Mammary epithelial cell (primary cell): ENCODE measurements around the gene RGS17.

Source experiments
- EZH2 ChIP-seq: IDR thresholded peaks from 2 replicates; pipeline ENCODE4 v1.6.1; 2012; ENCODE audit warnings: low read length, inconsistent platforms, borderline replicate concordance
- TF ChIP-seq, protein P1 (sequence below), 2 donors: IDR thresholded peaks in 1 of 2; conservative IDR thresholded peaks in 1 of 2; 2 replicates each; pipeline ENCODE4 v1.5.1; 2011 to 2012; ENCODE audit warnings: inconsistent platforms in 2 of 2, low read length in 2 of 2, mild to moderate bottlenecking in 2 of 2, control low read depth in 1 of 2, low read depth in 1 of 2; ENCODE audit not compliant: insufficient read depth in 1 of 2; ENCODE audit errors: extremely low read depth in 1 of 2

DNA sequence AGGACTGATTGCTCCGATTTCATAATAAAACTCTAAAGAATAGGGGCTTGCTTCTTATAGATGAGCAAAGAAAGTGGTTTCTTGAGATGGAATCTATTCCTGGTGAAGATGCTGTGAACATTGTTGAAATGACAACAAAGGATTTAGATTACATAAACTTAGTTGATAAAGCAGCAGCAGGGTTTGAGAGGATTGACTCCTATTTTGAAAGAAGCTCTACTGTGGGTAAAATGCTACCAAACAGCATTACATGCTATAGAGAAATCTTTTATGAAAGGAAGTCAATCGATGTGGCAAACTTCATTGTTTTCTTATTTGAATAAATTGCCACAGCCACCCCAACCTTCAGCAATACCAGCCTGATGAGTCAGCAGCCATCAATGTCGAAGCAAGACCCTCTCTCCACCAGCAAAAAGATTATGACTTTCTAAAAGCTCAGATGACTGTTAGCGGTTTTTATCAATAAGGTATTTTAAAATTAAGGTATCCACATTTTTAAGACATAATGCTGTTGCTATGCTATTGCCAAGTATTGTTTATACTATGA is 115.9 kb downstream of the RGS17 start:
- TF ChIP-seq, protein P1, sequence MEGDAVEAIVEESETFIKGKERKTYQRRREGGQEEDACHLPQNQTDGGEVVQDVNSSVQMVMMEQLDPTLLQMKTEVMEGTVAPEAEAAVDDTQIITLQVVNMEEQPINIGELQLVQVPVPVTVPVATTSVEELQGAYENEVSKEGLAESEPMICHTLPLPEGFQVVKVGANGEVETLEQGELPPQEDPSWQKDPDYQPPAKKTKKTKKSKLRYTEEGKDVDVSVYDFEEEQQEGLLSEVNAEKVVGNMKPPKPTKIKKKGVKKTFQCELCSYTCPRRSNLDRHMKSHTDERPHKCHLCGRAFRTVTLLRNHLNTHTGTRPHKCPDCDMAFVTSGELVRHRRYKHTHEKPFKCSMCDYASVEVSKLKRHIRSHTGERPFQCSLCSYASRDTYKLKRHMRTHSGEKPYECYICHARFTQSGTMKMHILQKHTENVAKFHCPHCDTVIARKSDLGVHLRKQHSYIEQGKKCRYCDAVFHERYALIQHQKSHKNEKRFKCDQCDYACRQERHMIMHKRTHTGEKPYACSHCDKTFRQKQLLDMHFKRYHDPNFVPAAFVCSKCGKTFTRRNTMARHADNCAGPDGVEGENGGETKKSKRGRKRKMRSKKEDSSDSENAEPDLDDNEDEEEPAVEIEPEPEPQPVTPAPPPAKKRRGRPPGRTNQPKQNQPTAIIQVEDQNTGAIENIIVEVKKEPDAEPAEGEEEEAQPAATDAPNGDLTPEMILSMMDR (conservative IDR thresholded peaks at IDR 0.05 in 1 of 2, IDR thresholded peaks at IDR 0.05 in 1 of 2; ENCODE audit: extremely low read depth in 1 of 2, insufficient read depth in 1 of 2, low read depth in 1 of 2, low read length in 2 of 2), result no peak
- TF ChIP-seq EZH2, result no peak
